IMR-90 (cell line): ENCODE measurements around the gene ANKFN1. TPM values are rescaled to one million over a fixed set of nuclear protein-coding genes. Genes with fewer than 3 reads are reported as not detected.

Source experiments
- ATAC-seq: fragments of 200-7000 bp; cut with Tn5 transposase; 2 replicates; pipeline ENCODE4 v1.9.1; 2020; ENCODE audit warnings: low read depth, mild to moderate bottlenecking, moderate library complexity
- BruUV-seq: library from RNA; stranded (reverse); fragments of 400-500 nt; replicated peaks from 2 replicates; lab custom pipeline; 2021; lab: Mats Ljungman, UMichigan
- CTCF ChIA-PET: fragments of 300-600 bp; formaldehyde crosslinking; extraction: SDS; loops from one replicate; lab custom pipeline; 2021; ENCODE audit warnings: antibody characterized with exemption; lab: Yijun Ruan, JAX
- POLR2A ChIA-PET: fragments of 300-600 bp; sonication (Branson Sonifier 250); formaldehyde crosslinking; loops from one replicate; lab custom pipeline; 2022; ENCODE audit warnings: antibody characterized with exemption; ENCODE audit not compliant: unreplicated experiment; lab: Charles Lee
- DNase-seq: peaks from one replicate; pipeline ENCODE4 v3.0.0; 2013
- H2AFZ ChIP-seq: replicated peaks from 2 replicates; pipeline ENCODE3; 2013; ENCODE audit warnings: low read length, mild to moderate bottlenecking; ENCODE audit not compliant: poor library complexity
- H2AK5ac ChIP-seq: 2 replicates; pipeline ENCODE4 v1.6.1; 2013; ENCODE audit warnings: low read depth, low read length, inconsistent platforms
- H2AK9ac ChIP-seq: replicated peaks from 2 replicates; pipeline ENCODE3; 2013; ENCODE audit warnings: mild to moderate bottlenecking, low read depth, low read length, moderate library complexity; ENCODE audit not compliant: poor library complexity
- H2BK120ac ChIP-seq: 2 replicates; pipeline ENCODE4 v1.6.1; 2013; ENCODE audit warnings: low read depth, low read length, inconsistent platforms
- H2BK15ac ChIP-seq: 3 replicates; pipeline ENCODE4 v1.6.1; 2013; ENCODE audit warnings: low read depth, low read length, inconsistent platforms
- H2BK20ac ChIP-seq: 2 replicates; pipeline ENCODE4 v1.6.1; 2013; ENCODE audit warnings: low read depth, mild to moderate bottlenecking, inconsistent platforms, low read length, moderate library complexity
- H2BK5ac ChIP-seq: 2 replicates; pipeline ENCODE4 v1.6.1; 2013; ENCODE audit warnings: mild to moderate bottlenecking, low read depth, low read length, inconsistent platforms; ENCODE audit not compliant: poor library complexity, severe bottlenecking
- H3K14ac ChIP-seq: replicated peaks from 2 replicates; pipeline ENCODE4 v1.6.1; 2013; ENCODE audit warnings: low read depth, low read length, inconsistent platforms
- H3K18ac ChIP-seq: 2 replicates; pipeline ENCODE4 v1.6.1; 2013; ENCODE audit warnings: low read depth, low read length, control low read depth
- H3K23ac ChIP-seq: 2 replicates; pipeline ENCODE4 v1.6.1; 2013; ENCODE audit warnings: low read depth, low read length, inconsistent platforms
- H3K27ac ChIP-seq: 2 replicates; pipeline ENCODE4 v1.5.1; 2013; ENCODE audit warnings: mild to moderate bottlenecking, control low read depth, low read length; ENCODE audit not compliant: insufficient read depth
- H3K27me3 ChIP-seq: 2 replicates; pipeline ENCODE4 v1.6.1; 2013; ENCODE audit warnings: low read length; ENCODE audit not compliant: control insufficient read depth, insufficient read depth
- H3K36me3 ChIP-seq: 2 replicates; pipeline ENCODE4 v1.6.1; 2013; ENCODE audit warnings: low read length, mixed read lengths; ENCODE audit not compliant: control insufficient read depth, insufficient read depth
- H3K4ac ChIP-seq: 2 replicates; pipeline ENCODE4 v1.6.1; 2013; ENCODE audit warnings: low read depth, low read length, inconsistent platforms
- H3K4me1 ChIP-seq: 2 replicates; pipeline ENCODE4 v1.6.1; 2013; ENCODE audit warnings: low read length, mixed read lengths; ENCODE audit not compliant: control insufficient read depth, insufficient read depth
- H3K4me2 ChIP-seq: 2 replicates; pipeline ENCODE4 v1.6.1; 2013; ENCODE audit warnings: low read depth, mild to moderate bottlenecking, control low read depth, low read length, moderate library complexity
- H3K4me3 ChIP-seq: 2 replicates; pipeline ENCODE4 v1.5.1; 2013; ENCODE audit warnings: low read depth, mild to moderate bottlenecking, control low read depth, low read length, moderate library complexity; ENCODE audit not compliant: insufficient read depth
- H3K56ac ChIP-seq: 2 replicates; pipeline ENCODE4 v1.6.1; 2013; ENCODE audit warnings: low read length, inconsistent platforms; ENCODE audit not compliant: insufficient read depth; ENCODE audit errors: extremely low read depth
- H3K79me1 ChIP-seq, 2 experiments: 2 replicates each; pipeline ENCODE4 v1.6.1; 2013; ENCODE audit warnings: low read length in 2 of 2, inconsistent platforms in 1 of 2, low read depth in 1 of 2
- H3K9ac ChIP-seq: 2 replicates; pipeline ENCODE4 v1.6.1; 2013; ENCODE audit warnings: low read depth, low read length, control low read depth
- H3K9me1 ChIP-seq: 2 replicates; pipeline ENCODE4 v1.6.1; 2013; ENCODE audit warnings: low read length, inconsistent platforms; ENCODE audit not compliant: insufficient read depth
- H3K9me3 ChIP-seq: 2 replicates; pipeline ENCODE4 v1.6.1; 2013; ENCODE audit warnings: low read length; ENCODE audit not compliant: control insufficient read depth, insufficient read depth
- H4K20me1 ChIP-seq: 2 replicates; pipeline ENCODE4 v1.6.1; 2013; ENCODE audit warnings: low read length, inconsistent platforms; ENCODE audit not compliant: insufficient read depth
- H4K5ac ChIP-seq: 2 replicates; pipeline ENCODE4 v1.6.1; 2013; ENCODE audit warnings: mild to moderate bottlenecking, low read depth, low read length, control low read depth
- H4K8ac ChIP-seq, 2 experiments: 2 replicates each; pipeline ENCODE4 v1.6.1; 2013; ENCODE audit warnings: low read depth in 2 of 2, low read length in 2 of 2, control low read depth in 1 of 2, inconsistent platforms in 1 of 2
- H4K91ac ChIP-seq: 2 replicates; pipeline ENCODE4 v1.6.1; 2013; ENCODE audit warnings: low read depth, low read length, inconsistent platforms; ENCODE audit not compliant: insufficient read depth
- BHLHE40 ChIP-seq: fragments of 150-350 bp; IDR thresholded peaks from 2 replicates; pipeline ENCODE4 v1.6.1; 2016; ENCODE audit warnings: mild to moderate bottlenecking, low read depth, low read length
- CEBPB ChIP-seq: IDR thresholded peaks from 2 replicates; pipeline ENCODE4 v1.6.1; 2012; ENCODE audit warnings: low read depth, low read length, improper control_type of control experiment
- CHD1 ChIP-seq: IDR thresholded peaks from 2 replicates; pipeline ENCODE4 v1.6.1; 2012; ENCODE audit warnings: low read depth, low read length, improper control_type of control experiment
- FOS ChIP-seq: fragments of 150-350 bp; IDR thresholded peaks from 2 replicates; pipeline ENCODE4 v1.6.1; 2016; ENCODE audit warnings: low read depth, low read length
- MAFK ChIP-seq: IDR thresholded peaks from 2 replicates; pipeline ENCODE4 v1.6.1; 2012; ENCODE audit warnings: low read depth, low read length, improper control_type of control experiment
- MAZ ChIP-seq: IDR thresholded peaks from 2 replicates; pipeline ENCODE4 v1.6.1; 2012; ENCODE audit warnings: low read depth, mild to moderate bottlenecking, low read length, improper control_type of control experiment, moderate library complexity, borderline replicate concordance
- MXI1 ChIP-seq: IDR thresholded peaks from 2 replicates; pipeline ENCODE4 v1.6.1; 2012; ENCODE audit warnings: low read depth, mild to moderate bottlenecking, low read length, moderate library complexity, borderline replicate concordance
- NFE2L2 ChIP-seq: fragments of 150-350 bp; IDR thresholded peaks from 2 replicates; pipeline ENCODE4 v1.6.1; 2016; ENCODE audit warnings: low read depth, mild to moderate bottlenecking, low read length
- POLR2A ChIP-seq: IDR thresholded peaks from 2 replicates; pipeline ENCODE4 v1.6.1; 2012; ENCODE audit warnings: mild to moderate bottlenecking, low read depth, low read length
- RCOR1 ChIP-seq: IDR thresholded peaks from 2 replicates; pipeline ENCODE4 v1.6.1; 2012; ENCODE audit warnings: mild to moderate bottlenecking, low read length, improper control_type of control experiment; ENCODE audit not compliant: insufficient replicate concordance
- RFX5 ChIP-seq: IDR thresholded peaks from 2 replicates; pipeline ENCODE4 v1.8.0; 2012; ENCODE audit warnings: low read depth, mild to moderate bottlenecking, low read length, moderate library complexity
- SMC3 ChIP-seq: fragments of 150-350 bp; IDR thresholded peaks from 2 replicates; pipeline ENCODE4 v1.6.1; 2016; ENCODE audit warnings: low read depth, mild to moderate bottlenecking, antibody characterized with exemption, low read length, moderate library complexity
- WGBS, 2 experiments: methylation state at CpG; one replicate each; pipeline versions ENCODE4 v1.1.5 to v1.1.7; 2013; ENCODE audit warnings: missing lambda C conversion rate in 2 of 2; ENCODE audit not compliant: insufficient read length in 1 of 2; ENCODE audit errors: extremely low coverage in 2 of 2; 5-methylcytosine and 5-hydroxymethylcytosine counted together
- dilution Hi-C: fragments of 300-500 bp; cut with HindIII; formaldehyde crosslinking; loops from one replicate; pipeline ENCODE4 v1.14.3; 2018; ENCODE audit warnings: low sequenced_read_pairs; ENCODE audit not compliant: unreplicated experiment
- in situ Hi-C: fragments of 300-500 bp; cut with MboI; formaldehyde crosslinking; loops from 3 replicates; pipeline ENCODE4 v1.14.3; 2019; ENCODE audit warnings: low sequenced_read_pairs, inconsistent platforms, mixed read lengths
- intact Hi-C: fragments of 100-400 bp; cut with micrococcal nuclease; formaldehyde crosslinking; loops from 2 replicates; pipeline ENCODE4 v1.10.0; 2022
- polyA plus RNA-seq, 3 experiments: library from polyadenylated mRNA; depleted of rRNA; stranded (reverse); fragments of >200 nt; gene quantifications; 2 replicates each; pipeline ENCODE4 v1.2.3, GENCODE V29; 2012; ENCODE audit warnings: low replicate concordance in 1 of 3
- total RNA-seq: library from RNA; depleted of rRNA; stranded (reverse); fragments of >200 nt; gene quantifications from 2 replicates; pipeline ENCODE4 v1.2.3, GENCODE V29; 2012
- TF ChIP-seq, protein P1 (sequence below): fragments of 150-350 bp; IDR thresholded peaks from 2 replicates; pipeline ENCODE4 v1.6.1; 2016; ENCODE audit warnings: low read depth, mild to moderate bottlenecking, low read length, moderate library complexity, borderline replicate concordance
- TF ChIP-seq, protein P2 (sequence below): fragments of 150-350 bp; IDR thresholded peaks from 2 replicates; pipeline ENCODE4 v1.6.1; 2017; ENCODE audit warnings: mild to moderate bottlenecking, antibody characterized with exemption, low read length, low read depth

The ANKFN1 gene
- total and polyA plus RNA-seq, 2 of the 4 experiments (the other 2 are of a cell fraction): not detected

DNA sequence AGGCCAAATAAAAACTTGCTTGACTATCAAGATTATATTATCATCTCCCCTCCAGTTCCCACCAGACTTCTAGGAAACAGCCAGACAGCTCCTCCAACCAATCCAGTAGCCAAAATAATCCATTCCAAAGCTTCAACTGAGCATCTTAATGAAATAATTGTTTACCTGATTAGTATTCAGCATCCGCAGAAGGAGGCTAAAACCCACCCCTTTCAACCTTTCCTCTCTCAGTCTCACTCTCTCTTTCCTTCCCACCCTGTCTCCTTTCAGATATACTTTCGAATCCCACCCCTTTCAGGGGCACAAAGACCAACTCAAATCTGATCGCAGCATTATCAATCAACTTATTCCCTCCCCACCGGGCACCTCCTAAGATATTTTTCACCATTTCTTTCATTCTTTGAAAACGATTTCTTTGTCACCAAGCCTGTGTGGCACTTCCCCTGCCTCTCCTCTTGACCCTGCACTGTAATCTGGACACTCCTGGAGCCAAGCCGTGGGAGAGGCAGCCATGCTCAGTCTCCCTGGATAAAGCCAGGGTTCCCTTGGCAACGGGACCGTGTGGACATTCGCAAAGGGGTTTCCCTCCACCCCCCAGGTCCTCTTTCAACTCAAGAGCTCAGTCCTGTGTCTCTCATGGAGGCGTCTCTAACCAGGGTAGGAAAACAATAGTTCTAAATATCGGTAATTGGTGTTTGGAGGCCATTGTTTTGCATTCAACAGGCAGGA is at the start of gene ANKFN1 (continued):
- TF ChIP-seq CHD1 (no peak), MAFK (no peak), POLR2A (no peak), RFX5 (no peak)

DNA sequence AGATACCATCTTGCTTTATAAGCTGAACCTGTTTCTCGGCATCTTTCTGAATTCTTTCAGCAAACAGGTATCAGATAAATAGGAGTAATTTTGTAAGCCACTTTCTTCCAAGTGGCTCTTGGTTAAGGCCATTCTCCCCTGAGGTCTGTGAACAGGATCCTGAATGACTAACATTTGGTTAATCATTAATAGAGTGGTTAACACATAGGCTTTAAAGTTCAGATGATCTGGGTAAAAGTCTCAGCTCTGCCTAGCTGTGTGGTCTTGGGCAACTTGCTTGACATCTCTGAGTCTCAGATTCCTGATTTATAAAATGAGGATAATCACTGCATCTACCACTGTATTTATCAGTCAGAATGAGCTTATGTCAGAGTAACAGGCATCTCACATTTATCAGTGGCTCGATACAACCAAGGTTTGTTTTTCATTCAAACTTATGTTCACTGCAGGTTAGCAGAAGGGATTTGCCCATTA is 44.4 kb upstream of the ANKFN1 start:
- H3K56ac ChIP-seq: no peak overlapping the region
- intact Hi-C loops (no loop called here), in situ Hi-C loops (no loop called here), dilution Hi-C loops (no loop called here)
- no peaks in the 10 kb centered on the region for H3K9me1 ChIP-seq
- H2BK5ac ChIP-seq: no peak overlapping the region
- no peaks in the 10 kb centered on the region for H3K4me1 ChIP-seq
- no peak overlapping the region for H2BK20ac ChIP-seq
- no CpG with 5 or more reads among the region's 2 CpGs for WGBS, 2 experiments
- no peak overlapping the region for H3K9ac ChIP-seq
- BruUV-seq: no TSS peak
- H3K79me1 ChIP-seq: no peaks in the 10 kb centered on the region
- no peak overlapping the region for H3K4ac ChIP-seq
- H2BK15ac ChIP-seq: no peak overlapping the region
- POLR2A ChIA-PET: no interaction called here
- H3K4me3 ChIP-seq: no peak overlapping the region
- H4K91ac ChIP-seq: no peak overlapping the region
- H4K8ac ChIP-seq: no peak overlapping the region
- H4K5ac ChIP-seq: no peak overlapping the region
- H3K14ac ChIP-seq: no peak overlapping the region
- H3K23ac ChIP-seq: no peak overlapping the region
- H2AK5ac ChIP-seq: no peak overlapping the region
- no peak overlapping the region for H3K27ac ChIP-seq
- CTCF ChIA-PET: interaction anchor here (1.4 kb wide), 1 partner anchor 13 kb away, joined by 4 read pairs; no protein-coding TSS in a partner anchor
- no peak overlapping the region for H2AFZ ChIP-seq
- H3K4me2 ChIP-seq: no peak overlapping the region
- no peak overlapping the region for H3K18ac ChIP-seq
- no peak overlapping the region for H2BK120ac ChIP-seq
- DNase-seq: no peak
- H2AK9ac ChIP-seq: no peak overlapping the region
- H3K27me3 ChIP-seq: peaks cover 3% of the 10 kb centered on the region
- ATAC-seq: no peak
- H3K36me3 ChIP-seq: no peaks in the 10 kb centered on the region
- H3K9me3 ChIP-seq: no peaks in the 10 kb centered on the region
- no peaks in the 10 kb centered on the region for H4K20me1 ChIP-seq
- TF ChIP-seq NFE2L2 (no peak), FOS (no peak), SMC3 (no peak), POLR2A (no peak), MXI1 (no peak), BHLHE40 (no peak), MAZ (no peak), RCOR1 (no peak), CHD1 (no peak), CEBPB (no peak)
- TF ChIP-seq, protein P1, sequence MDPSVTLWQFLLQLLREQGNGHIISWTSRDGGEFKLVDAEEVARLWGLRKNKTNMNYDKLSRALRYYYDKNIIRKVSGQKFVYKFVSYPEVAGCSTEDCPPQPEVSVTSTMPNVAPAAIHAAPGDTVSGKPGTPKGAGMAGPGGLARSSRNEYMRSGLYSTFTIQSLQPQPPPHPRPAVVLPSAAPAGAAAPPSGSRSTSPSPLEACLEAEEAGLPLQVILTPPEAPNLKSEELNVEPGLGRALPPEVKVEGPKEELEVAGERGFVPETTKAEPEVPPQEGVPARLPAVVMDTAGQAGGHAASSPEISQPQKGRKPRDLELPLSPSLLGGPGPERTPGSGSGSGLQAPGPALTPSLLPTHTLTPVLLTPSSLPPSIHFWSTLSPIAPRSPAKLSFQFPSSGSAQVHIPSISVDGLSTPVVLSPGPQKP: no peak
- TF ChIP-seq, protein P2, sequence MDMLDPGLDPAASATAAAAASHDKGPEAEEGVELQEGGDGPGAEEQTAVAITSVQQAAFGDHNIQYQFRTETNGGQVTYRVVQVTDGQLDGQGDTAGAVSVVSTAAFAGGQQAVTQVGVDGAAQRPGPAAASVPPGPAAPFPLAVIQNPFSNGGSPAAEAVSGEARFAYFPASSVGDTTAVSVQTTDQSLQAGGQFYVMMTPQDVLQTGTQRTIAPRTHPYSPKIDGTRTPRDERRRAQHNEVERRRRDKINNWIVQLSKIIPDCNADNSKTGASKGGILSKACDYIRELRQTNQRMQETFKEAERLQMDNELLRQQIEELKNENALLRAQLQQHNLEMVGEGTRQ: no peak
